GM19351 (cell line): ENCODE measurements around the gene LNP1.
"Not testable (repeated sequence)": the region's sequence is repeated elsewhere in the genome, so short reads cannot be mapped to it uniquely, and the experiment has no call there.

Experiments
- ATAC-seq: cut with Tn5 transposase; IDR thresholded peaks from one replicate; pipeline ENCODE4 v1.9.1; 2021; ENCODE audit warnings: mild to moderate bottlenecking, moderate library complexity; ENCODE audit not compliant: unreplicated experiment

Gene LNP1

GRCh38 chr3:100471444-100471843 lies 70.1 kb downstream of the LNP1 start:
- no peak for ATAC-seq

GRCh38 chr3:100477851-100478360 lies 76.6 kb downstream of the LNP1 start:
- not testable (repeated sequence) for ATAC-seq

- ATAC-seq = not testable (repeated sequence)
Measured at GRCh38 chr3:100478521-100478920, 77.2 kb downstream of the LNP1 start.

- no peak for ATAC-seq
Measured at GRCh38 chr3:100480081-100480480, 78.7 kb downstream of the LNP1 start.

GRCh38 chr3:100482176-100482575 lies 80.8 kb downstream of the LNP1 start:
- no peak for ATAC-seq

GRCh38 chr3:100483529-100483928 lies 82.2 kb downstream of the LNP1 start:
- no peak for ATAC-seq

GRCh38 chr3:100486808-100487207 lies 85.5 kb downstream of the LNP1 start:
- no peak for ATAC-seq

- no peak for ATAC-seq
Measured at GRCh38 chr3:100489118-100489517, 87.8 kb downstream of the LNP1 start.

GRCh38 chr3:100492059-100493006 lies 91.0 kb downstream of the LNP1 start, which contains the start of gene TMEM45A:
TMEM45A (plus strand) TSS chr3:100492619; CDS start chr3:100555212, 62,593 bp downstream.
- ATAC-seq = peak; percentile 95

GRCh38 chr3:100496711-100497261 lies 95.4 kb downstream of the LNP1 start:
- ATAC-seq = peak; percentile 35

GRCh38 chr3:100499651-100500050 lies 98.3 kb downstream of the LNP1 start:
- ATAC-seq = no peak

- no peak for ATAC-seq
Measured at GRCh38 chr3:100500320-100500880, 99.1 kb downstream of the LNP1 start.

GRCh38 chr3:100503448-100503847 lies 102.1 kb downstream of the LNP1 start:
- peak; percentile 72 for ATAC-seq
